Activated CD8-positive, alpha-beta memory T cell treated with anti-CD3 and anti-CD28 coated beads for 24 hours (primary cell): Measurements from ENCODE around the gene NCOA1.
"Not testable (repeated sequence)": the region's sequence is repeated elsewhere in the genome, so short reads cannot be mapped to it uniquely, and the experiment has no call there.

ENCODE experiments used
- DNase-seq: peaks from one replicate; pipeline ENCODE4 v3.0.0-alpha.2; 2020

NCOA1 gene

GRCh38 chr2:24490690-24491541 lies at the start of gene NCOA1:
Gene NCOA1 (plus strand): TSS chr2:24491254. CDS start chr2:24658678, 167,424 bp downstream.
- peak; percentile 96 for DNase-seq

GRCh38 chr2:24448797-24449196 lies 42.3 kb upstream of the NCOA1 start:
- DNase-seq: no peak

- no peak for DNase-seq
These were observed 41.7 kb upstream of the NCOA1 start for GRCh38 chr2:24449344-24449743.

- no peak for DNase-seq
These were observed 39.1 kb upstream of the NCOA1 start for GRCh38 chr2:24451805-24452501.

- no peak for DNase-seq
These were observed 38.6 kb upstream of the NCOA1 start for GRCh38 chr2:24452502-24452885.

- DNase-seq: no peak
These were observed 37.5 kb upstream of the NCOA1 start for GRCh38 chr2:24453379-24454073.

- no peak for DNase-seq
These were observed 36.8 kb upstream of the NCOA1 start for GRCh38 chr2:24454294-24454693.

- DNase-seq: no peak
These were observed 34.2 kb upstream of the NCOA1 start for GRCh38 chr2:24456599-24457556.

- DNase-seq: no peak
These were observed 33.2 kb upstream of the NCOA1 start for GRCh38 chr2:24457696-24458386.

GRCh38 chr2:24459224-24460161 lies 31.6 kb upstream of the NCOA1 start:
- no peak for DNase-seq

GRCh38 chr2:24461685-24462084 lies 29.4 kb upstream of the NCOA1 start:
- no peak for DNase-seq

- DNase-seq: no peak
These were observed 27.8 kb upstream of the NCOA1 start for GRCh38 chr2:24463271-24463670.

GRCh38 chr2:24466871-24467870 lies 23.9 kb upstream of the NCOA1 start:
- no peak for DNase-seq

- DNase-seq: not testable (repeated sequence)
These were observed 22.6 kb upstream of the NCOA1 start for GRCh38 chr2:24468453-24468852.

- no peak for DNase-seq
These were observed 21.9 kb upstream of the NCOA1 start for GRCh38 chr2:24469148-24469650.

- DNase-seq: no peak
These were observed 19.4 kb upstream of the NCOA1 start for GRCh38 chr2:24471662-24472061.

- no peak for DNase-seq
These were observed 18.6 kb upstream of the NCOA1 start for GRCh38 chr2:24472416-24472815.

GRCh38 chr2:24473626-24474025 lies 17.4 kb upstream of the NCOA1 start:
- DNase-seq: no peak

GRCh38 chr2:24474053-24474452 lies 17.0 kb upstream of the NCOA1 start:
- no peak for DNase-seq
